A673 (cell line): ENCODE results near the gene CLDN5.

ENCODE experiments used
- EZH2 ChIP-seq: fragments of 200-600 bp; sonication (generic); IDR thresholded peaks from 2 replicates; pipeline ENCODE4 v1.6.1; 2017; ENCODE audit warnings: borderline replicate concordance, low read depth, mild to moderate bottlenecking, mixed read lengths, antibody characterized with exemption, low read length; ENCODE audit not compliant: poor library complexity, severe bottlenecking
- TF ChIP-seq, protein P1 (sequence below): fragments of 300-800, 200-600 bp; sonication (generic); conservative IDR thresholded peaks from 2 replicates; pipeline ENCODE4 v1.5.1; 2017; ENCODE audit warnings: low read depth, mild to moderate bottlenecking, antibody characterized with exemption, low read length, moderate library complexity, mixed read lengths

DNA sequence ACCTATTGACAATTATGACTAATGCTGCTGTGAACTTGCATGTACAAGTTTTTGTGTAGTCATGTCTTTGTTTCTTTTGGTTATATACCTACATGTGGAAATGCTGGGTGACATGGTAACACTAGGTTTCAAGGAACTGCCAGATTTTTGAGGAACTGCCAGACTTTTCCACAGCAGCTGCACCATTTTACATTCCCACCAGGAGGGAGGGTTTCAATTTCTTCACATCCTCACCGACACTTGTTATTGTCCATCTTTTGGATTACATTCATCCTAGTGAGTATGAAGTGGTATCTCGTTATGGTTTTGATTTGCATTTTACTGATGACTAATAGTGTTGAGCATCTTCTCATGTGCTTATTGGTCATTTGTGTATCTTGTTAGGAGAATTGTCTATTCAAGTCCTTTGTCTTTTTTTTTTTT is 13.3 kb downstream of the CLDN5 start:
- TF ChIP-seq, protein P1, sequence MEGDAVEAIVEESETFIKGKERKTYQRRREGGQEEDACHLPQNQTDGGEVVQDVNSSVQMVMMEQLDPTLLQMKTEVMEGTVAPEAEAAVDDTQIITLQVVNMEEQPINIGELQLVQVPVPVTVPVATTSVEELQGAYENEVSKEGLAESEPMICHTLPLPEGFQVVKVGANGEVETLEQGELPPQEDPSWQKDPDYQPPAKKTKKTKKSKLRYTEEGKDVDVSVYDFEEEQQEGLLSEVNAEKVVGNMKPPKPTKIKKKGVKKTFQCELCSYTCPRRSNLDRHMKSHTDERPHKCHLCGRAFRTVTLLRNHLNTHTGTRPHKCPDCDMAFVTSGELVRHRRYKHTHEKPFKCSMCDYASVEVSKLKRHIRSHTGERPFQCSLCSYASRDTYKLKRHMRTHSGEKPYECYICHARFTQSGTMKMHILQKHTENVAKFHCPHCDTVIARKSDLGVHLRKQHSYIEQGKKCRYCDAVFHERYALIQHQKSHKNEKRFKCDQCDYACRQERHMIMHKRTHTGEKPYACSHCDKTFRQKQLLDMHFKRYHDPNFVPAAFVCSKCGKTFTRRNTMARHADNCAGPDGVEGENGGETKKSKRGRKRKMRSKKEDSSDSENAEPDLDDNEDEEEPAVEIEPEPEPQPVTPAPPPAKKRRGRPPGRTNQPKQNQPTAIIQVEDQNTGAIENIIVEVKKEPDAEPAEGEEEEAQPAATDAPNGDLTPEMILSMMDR, result no peak
- no peak for TF ChIP-seq EZH2
